SIG-M5 treated with dmso at 0.1 percent for 504 hours (cell line): Measurements from ENCODE around the gene CEP350.

Experiments
- DNase-seq: peaks from one replicate; lab custom pipeline; 2025; ENCODE audit not compliant: unreplicated experiment; lab: John Stamatoyannopoulos, UW

Gene CEP350

GRCh38 chr1:180153032-180153431 is 198.4 kb downstream of the CEP350 start:
- no peak for DNase-seq

GRCh38 chr1:180154003-180154324 is 199.4 kb downstream of the CEP350 start:
- DNase-seq, result no peak

- peak; percentile 87 for DNase-seq
Observed at GRCh38 chr1:180154325-180155181, 199.9 kb downstream of the CEP350 start, which contains the start of gene QSOX1. TSS of gene QSOX1 (plus strand) at chr1:180154869. CDS start at chr1:180154908, 39 bp downstream.

GRCh38 chr1:180155182-180155682 is 200.6 kb downstream of the CEP350 start:
- DNase-seq, result no peak

- peak; percentile 92 for DNase-seq
Observed at GRCh38 chr1:180156201-180156600, 201.6 kb downstream of the CEP350 start.

- DNase-seq, result peak; percentile 71
Observed at GRCh38 chr1:180156631-180157091, 202.1 kb downstream of the CEP350 start.

- DNase-seq, result no peak
Observed at GRCh38 chr1:180157108-180157507, 202.5 kb downstream of the CEP350 start.

- DNase-seq, result peak; percentile 46
Observed at GRCh38 chr1:180157576-180158057, 203.0 kb downstream of the CEP350 start.

- DNase-seq, result no peak
Observed at GRCh38 chr1:180158149-180159147, 203.8 kb downstream of the CEP350 start.

GRCh38 chr1:180160357-180160756 is 205.7 kb downstream of the CEP350 start:
- DNase-seq, result peak; percentile 95

GRCh38 chr1:180163041-180163440 is 208.4 kb downstream of the CEP350 start:
- peak; percentile 95 for DNase-seq
